ENCODE data around the gene BICDL2. TPM values are rescaled to one million over a fixed set of nuclear protein-coding genes. Genes with fewer than 3 reads are reported as not detected.
A peak's percentile ranks its signal among the peaks of the same experiment; 100 is the strongest.

BICDL2 gene, protein sequence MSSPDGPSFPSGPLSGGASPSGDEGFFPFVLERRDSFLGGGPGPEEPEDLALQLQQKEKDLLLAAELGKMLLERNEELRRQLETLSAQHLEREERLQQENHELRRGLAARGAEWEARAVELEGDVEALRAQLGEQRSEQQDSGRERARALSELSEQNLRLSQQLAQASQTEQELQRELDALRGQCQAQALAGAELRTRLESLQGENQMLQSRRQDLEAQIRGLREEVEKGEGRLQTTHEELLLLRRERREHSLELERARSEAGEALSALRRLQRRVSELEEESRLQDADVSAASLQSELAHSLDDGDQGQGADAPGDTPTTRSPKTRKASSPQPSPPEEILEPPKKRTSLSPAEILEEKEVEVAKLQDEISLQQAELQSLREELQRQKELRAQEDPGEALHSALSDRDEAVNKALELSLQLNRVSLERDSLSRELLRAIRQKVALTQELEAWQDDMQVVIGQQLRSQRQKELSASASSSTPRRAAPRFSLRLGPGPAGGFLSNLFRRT
- 14.3 and 15.9 TPM in 2 replicates for total RNA-seq (2021; fragmentation: NEBNext Ultra II Directional; extraction: Animal tissue kit (Norgen Biotek cat#: 25700))
- polyA plus RNA-seq (2011; rRNA removed), result 7.3 and 14.2 TPM in 2 replicates
- 18.0 TPM for polyA plus RNA-seq (2011; cell fraction: cytosol; rRNA removed)
- polyA plus RNA-seq (2011; cell fraction: nucleus; rRNA removed), result 32.3 TPM
- polyA plus RNA-seq (2012, experiment 1 of 2), result 9.8 to 15.5 TPM (median 13.9 TPM) in 4 replicates
- polyA plus RNA-seq (2012, experiment 2 of 2), result 5.9 TPM
- 10.2 TPM for polyA plus RNA-seq (2013, experiment 1 of 2)
- polyA plus RNA-seq (2013, experiment 2 of 2), result 9.1 TPM
- 2.5 and 4.1 TPM in 2 replicates for polyA minus RNA-seq (2011; rRNA and poly(A)+ RNA removed)
- 4.6 TPM for polyA minus RNA-seq (2011; cell fraction: cytosol; rRNA and poly(A)+ RNA removed)
- polyA minus RNA-seq (2011; cell fraction: nucleus; rRNA and poly(A)+ RNA removed), result 8.3 TPM
- long read RNA-seq, experiment 1, partial matches to known transcripts, result 4 of 8 reads
- long read RNA-seq, experiment 1, other reads (novel, unspliced or antisense), result 4 of 8 reads
- long read RNA-seq, experiment 2, result 0 reads

DNA sequence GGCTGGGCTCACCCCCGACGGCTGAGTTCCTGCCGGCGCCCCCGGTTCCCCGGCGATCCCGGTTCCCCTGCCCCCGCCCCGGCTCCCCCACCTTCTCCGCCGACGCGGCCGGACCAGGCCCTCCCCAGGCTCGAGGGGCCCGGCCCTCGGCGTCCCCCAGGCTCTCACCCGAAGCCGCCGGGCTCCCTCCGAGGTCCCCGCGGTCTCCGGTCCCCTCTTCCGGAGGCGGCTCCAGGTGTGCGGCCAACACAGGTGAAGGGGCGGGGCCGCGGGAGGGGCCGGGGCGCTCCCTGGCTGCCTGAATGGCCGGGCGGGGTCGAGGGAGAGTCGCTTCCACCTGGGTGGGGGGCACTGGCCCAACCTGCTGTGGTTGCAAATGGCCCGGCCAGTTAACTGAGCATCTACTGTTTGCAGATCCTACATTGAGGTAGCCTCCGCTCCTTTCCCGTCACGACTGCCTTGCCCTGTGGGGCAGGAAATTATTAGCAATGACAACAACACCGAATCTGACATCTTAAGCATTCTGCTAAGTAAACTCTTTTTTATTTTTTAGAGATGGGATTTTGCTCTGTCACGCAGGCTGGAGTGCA, at the start of gene BICDL2:
BICDL2 (minus strand) TSS at position 219 of the 590 bp plus-strand sequence. CDS start 1,448 bp downstream, outside the sequence.
- no peak within 1 kb of the TSS; the same call in 1 of the 2 replicates for H2BK5ac ChIP-seq (ENCODE audit: low read depth, low read length)
- POLR2A ChIA-PET (ENCODE audit: partially characterized antibody), result interaction anchor here (1.9 to 34.8 kb wide), 6 partner anchors 9 to 66 kb away, joined by 5 to 1808 read pairs (median 56); partner anchors contain the start of genes CLDN6, CLDN9, HCFC1R1 and KREMEN2
- peak within 1 kb of the TSS; percentile 22; the same call in 1 of the 2 replicates for H2BK15ac ChIP-seq (ENCODE audit: low read length)
- FAIRE-seq (no peak), DNase-seq (ENCODE audit: low read depth in 1 of 2, low spot score in 2 of 2) (peak in 1 of 2 experiments; percentile 90)
- no peak within 1 kb of the TSS for H3K4ac ChIP-seq (replicated peaks; ENCODE audit: insufficient read length, low read depth, low read length)
- peaks cover 3 to 19% (median 12%) of the 10 kb centered on the region in 4 experiments for H3K4me1 ChIP-seq (replicated peaks in 1 of 4; ENCODE audit: control insufficient read depth in 3 of 4, insufficient read depth in 4 of 4, low read length in 3 of 4)
- no peak within 1 kb of the TSS for H4K5ac ChIP-seq (ENCODE audit: insufficient read length, low read depth, low read length)
- TF ChIP-seq PHF8 (conservative IDR thresholded peaks at IDR 0.05; ENCODE audit: low read depth, low read length), result 0 out of 2 replicates have a peak, but pooled peaks have one; percentile 27
- TF ChIP-seq KDM5A (IDR thresholded peaks at IDR 0.05; ENCODE audit: low read length), result no peak
- TF ChIP-seq, protein P1, sequence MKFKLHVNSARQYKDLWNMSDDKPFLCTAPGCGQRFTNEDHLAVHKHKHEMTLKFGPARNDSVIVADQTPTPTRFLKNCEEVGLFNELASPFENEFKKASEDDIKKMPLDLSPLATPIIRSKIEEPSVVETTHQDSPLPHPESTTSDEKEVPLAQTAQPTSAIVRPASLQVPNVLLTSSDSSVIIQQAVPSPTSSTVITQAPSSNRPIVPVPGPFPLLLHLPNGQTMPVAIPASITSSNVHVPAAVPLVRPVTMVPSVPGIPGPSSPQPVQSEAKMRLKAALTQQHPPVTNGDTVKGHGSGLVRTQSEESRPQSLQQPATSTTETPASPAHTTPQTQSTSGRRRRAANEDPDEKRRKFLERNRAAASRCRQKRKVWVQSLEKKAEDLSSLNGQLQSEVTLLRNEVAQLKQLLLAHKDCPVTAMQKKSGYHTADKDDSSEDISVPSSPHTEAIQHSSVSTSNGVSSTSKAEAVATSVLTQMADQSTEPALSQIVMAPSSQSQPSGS (IDR thresholded peaks at IDR 0.05; ENCODE audit: low read length), result 0 out of 2 replicates have a peak, but pooled peaks have one; percentile 19
- peak within 1 kb of the TSS; percentile 93; the same call in 1 of the 2 replicates for H2AK5ac ChIP-seq (ENCODE audit: low read depth, low read length)
- peak within 1 kb of the TSS in 1 of 4 experiments; percentile 3; a peak in 2 of 7 replicates for H3K9ac ChIP-seq (replicated peaks in 1 of 4; ENCODE audit: extremely low read depth in 1 of 4, low read depth in 3 of 4, low read length in 3 of 4)
- no peak within 1 kb of the TSS for H2BK120ac ChIP-seq (replicated peaks; ENCODE audit: low read depth, low read length)
- 8% methylated on average over 34 of the region's 44 CpGs; no CpG with 5 or more reads in 1 of the 2 experiments for WGBS, 2 experiments (ENCODE audit: extremely low coverage in 1 of 2, insufficient coverage in 1 of 2, insufficient read length in 1 of 2, insufficient replicate concordance in 2 of 2, low coverage in 1 of 2, low lambda C conversion rate in 2 of 2, missing lambda C conversion rate in 1 of 2)
- peaks cover 5 to 16% of the 10 kb centered on the region in 2 experiments for H4K20me1 ChIP-seq (replicated peaks in 1 of 2; ENCODE audit: control insufficient read depth in 1 of 2, insufficient read depth in 2 of 2, low read length in 2 of 2)
- no peaks in the 10 kb centered on the region for H3K9me3 ChIP-seq (ENCODE audit: insufficient read depth in 2 of 2, low read depth in 1 of 2, low read length in 1 of 2)
- H3K56ac ChIP-seq (replicated peaks; ENCODE audit: insufficient read length, low read depth, low read length), result no peak within 1 kb of the TSS
- peak within 1 kb of the TSS; percentile 48 to 80 (median 62) for H3K4me3 ChIP-seq (ENCODE audit: extremely low read depth in 1 of 4, insufficient read depth in 2 of 4, low read depth in 3 of 4, low read length in 4 of 4)
- H3K18ac ChIP-seq (ENCODE audit: extremely low read depth, low read length), result peak within 1 kb of the TSS; percentile 71
- CTCF ChIA-PET (ENCODE audit: partially characterized antibody), result interaction anchor here (1.0 to 23.8 kb wide), 6 partner anchors 8 to 32 kb away, joined by 3 to 639 read pairs (median 56); partner anchors contain the start of genes CLDN6, CLDN9, HCFC1R1 and THOC6
- H3K23me2 ChIP-seq (ENCODE audit: low read depth, low read length), result peaks cover 3% of the 10 kb centered on the region; the same call in 1 of the 2 replicates
- H3K27me3 ChIP-seq (replicated peaks in 1 of 4; ENCODE audit: control insufficient read depth in 3 of 4, extremely low read depth in 1 of 4, insufficient read depth in 3 of 4, low read length in 3 of 4), result peaks cover 0 to 11% (median 3%) of the 10 kb centered on the region in 4 experiments; a peak in 1 of 7 replicates
- peak within 1 kb of the TSS; percentile 42; the same call in 1 of the 2 replicates for H4K8ac ChIP-seq (ENCODE audit: extremely low read depth, insufficient read depth, low read length)
- H3K79me2 ChIP-seq (ENCODE audit: control insufficient read depth in 1 of 2, insufficient read depth in 2 of 2, low read length in 2 of 2), result no peaks in the 10 kb centered on the region
- peak within 1 kb of the TSS; percentile 78 to 85 for H3K4me2 ChIP-seq (ENCODE audit: insufficient read depth in 1 of 2, low read depth in 2 of 2, low read length in 2 of 2)
- H3K79me1 ChIP-seq (ENCODE audit: low read depth, low read length), result 0 out of 2 replicates have a peak, but pooled peaks cover 2% of the 10 kb centered on the region
- H3K23ac ChIP-seq (ENCODE audit: insufficient read length), result no peak within 1 kb of the TSS
- no peaks in the 10 kb centered on the region for H3K36me3 ChIP-seq (ENCODE audit: control insufficient read depth in 2 of 4, insufficient read depth in 4 of 4, low read length in 3 of 4)
- no peak within 1 kb of the TSS for H3K27ac ChIP-seq (ENCODE audit: low read depth, low read length)
- H2AFZ ChIP-seq (ENCODE audit: low read length), result no peak within 1 kb of the TSS
- H3K14ac ChIP-seq (ENCODE audit: insufficient read length), result no peak within 1 kb of the TSS
- H2BK20ac ChIP-seq (ENCODE audit: low read length), result peak within 1 kb of the TSS; percentile 90; the same call in 1 of the 2 replicates
- peak within 1 kb of the TSS; percentile 60; the same call in 1 of the 2 replicates for H2BK12ac ChIP-seq (ENCODE audit: low read depth, low read length)
- H4K91ac ChIP-seq (replicated peaks; ENCODE audit: insufficient read length, low read length), result no peak within 1 kb of the TSS

Measured in H1 (cell line).